H1 (cell line): ENCODE results near the gene GALNT9. TPM values are rescaled to one million over a fixed set of nuclear protein-coding genes. Genes with fewer than 3 reads are reported as not detected.
A peak's percentile ranks its signal among the peaks of the same experiment; 100 is the strongest.

Experiments
- CTCF ChIA-PET: fragments of 300-600 bp; sonication (Branson Sonifier 250); formaldehyde crosslinking; loops from one replicate; lab custom pipeline; 2021; ENCODE audit not compliant: partially characterized antibody; lab: Charles Lee
- POLR2A ChIA-PET: fragments of 300-600 bp; sonication (Branson Sonifier 250); formaldehyde crosslinking; loops from one replicate; lab custom pipeline; 2021; ENCODE audit warnings: inconsistent platforms; ENCODE audit not compliant: partially characterized antibody; lab: Charles Lee
- DNase-seq, 2 experiments: peaks; one replicate each; pipeline versions ENCODE4 v3.0.0 to v3.0.0-alpha.2; 2010 to 2022; ENCODE audit warnings: low spot score in 2 of 2, low read depth in 1 of 2, mixed read lengths in 1 of 2
- FAIRE-seq: peaks from 2 replicates; lab custom pipeline; 2011; peaks lifted over from hg19 to GRCh38; lab: Jason Lieb, UNC
- H2AFZ ChIP-seq: 2 replicates; pipeline ENCODE4 v1.8.1; 2012; ENCODE audit warnings: low read length, inconsistent platforms
- H2AK5ac ChIP-seq: 2 replicates; pipeline ENCODE4 v1.6.1; 2013; ENCODE audit warnings: low read depth, low read length
- H2BK120ac ChIP-seq: replicated peaks from 2 replicates; pipeline ENCODE3; 2013; ENCODE audit warnings: low read depth, low read length, inconsistent platforms
- H2BK12ac ChIP-seq: 2 replicates; pipeline ENCODE4 v1.6.1; 2013; ENCODE audit warnings: low read depth, low read length
- H2BK15ac ChIP-seq: 2 replicates; pipeline ENCODE4 v1.6.1; 2013; ENCODE audit warnings: low read length
- H2BK20ac ChIP-seq: 2 replicates; pipeline ENCODE4 v1.6.1; 2013; ENCODE audit warnings: low read length
- H2BK5ac ChIP-seq: 2 replicates; pipeline ENCODE4 v1.6.1; 2013; ENCODE audit warnings: low read depth, low read length
- H3K14ac ChIP-seq: 2 replicates; pipeline ENCODE4 v1.6.1; 2013; ENCODE audit warnings: inconsistent platforms; ENCODE audit not compliant: insufficient read length
- H3K18ac ChIP-seq: 2 replicates; pipeline ENCODE4 v1.6.1; 2013; ENCODE audit warnings: low read length; ENCODE audit errors: extremely low read depth
- H3K23ac ChIP-seq: 2 replicates; pipeline ENCODE4 v1.6.1; 2013; ENCODE audit warnings: inconsistent platforms; ENCODE audit not compliant: insufficient read length
- H3K23me2 ChIP-seq: 2 replicates; pipeline ENCODE4 v1.6.1; 2013; ENCODE audit warnings: low read depth, low read length
- H3K27ac ChIP-seq: 2 replicates; pipeline ENCODE4 v1.6.1; 2011; ENCODE audit warnings: low read depth, low read length, inconsistent platforms
- H3K27me3 ChIP-seq, 4 experiments: replicated peaks in 1 of 4; 1 replicate in 1 of 4; 2 replicates in 3 of 4; pipeline versions ENCODE4 v1.6.1 to v1.8.1; 2011 to 2013; ENCODE audit warnings: low read length in 3 of 4, mild to moderate bottlenecking in 3 of 4, inconsistent platforms in 2 of 4, mixed read lengths in 2 of 4, moderate library complexity in 1 of 4; ENCODE audit not compliant: control insufficient read depth in 3 of 4, insufficient read depth in 3 of 4; ENCODE audit errors: extremely low read depth in 1 of 4
- H3K36me3 ChIP-seq, 4 experiments: 2 replicates each; pipeline versions ENCODE4 v1.6.1 to v1.8.1; 2011 to 2013; ENCODE audit warnings: mild to moderate bottlenecking in 4 of 4, low read length in 3 of 4, moderate library complexity in 2 of 4, control low read depth in 1 of 4, inconsistent platforms in 1 of 4; ENCODE audit not compliant: insufficient read depth in 4 of 4, control insufficient read depth in 2 of 4
- H3K4ac ChIP-seq: replicated peaks from 2 replicates; pipeline ENCODE3; 2013; ENCODE audit warnings: low read length, low read depth, mixed read lengths, inconsistent platforms; ENCODE audit not compliant: insufficient read length
- H3K4me1 ChIP-seq, 4 experiments: replicated peaks in 1 of 4; 1 replicate in 1 of 4; 2 replicates in 3 of 4; pipeline versions ENCODE4 v1.6.1 to v1.8.1; 2011 to 2013; ENCODE audit warnings: low read length in 3 of 4, inconsistent platforms in 2 of 4, mixed read lengths in 1 of 4; ENCODE audit not compliant: insufficient read depth in 4 of 4, control insufficient read depth in 3 of 4
- H3K4me2 ChIP-seq, 2 experiments: 2 replicates each; pipeline versions ENCODE4 v1.6.1 to v1.8.1; 2011 to 2013; ENCODE audit warnings: low read depth in 2 of 2, low read length in 2 of 2, control low read depth in 1 of 2, inconsistent platforms in 1 of 2, mild to moderate bottlenecking in 1 of 2; ENCODE audit not compliant: insufficient read depth in 1 of 2
- H3K4me3 ChIP-seq, 4 experiments: fragments of 200-600, 300-600 bp in 1 of 4; sonication (generic), shearing (Covaris generic), sonication (Bioruptor Twin) in 1 of 4; 2 replicates each; pipeline versions ENCODE4 v1.5.1 to v1.8.1; 2011 to 2016; ENCODE audit warnings: low read length in 4 of 4, low read depth in 3 of 4, control low read depth in 2 of 4, inconsistent platforms in 2 of 4, mild to moderate bottlenecking in 2 of 4, mixed read lengths in 1 of 4, moderate library complexity in 1 of 4; ENCODE audit not compliant: insufficient read depth in 2 of 4; ENCODE audit errors: extremely low read depth in 1 of 4
- H3K56ac ChIP-seq: replicated peaks from 2 replicates; pipeline ENCODE3; 2013; ENCODE audit warnings: low read depth, mild to moderate bottlenecking, mixed read lengths, low read length, inconsistent platforms; ENCODE audit not compliant: insufficient read length
- H3K79me1 ChIP-seq: 2 replicates; pipeline ENCODE4 v1.6.1; 2013; ENCODE audit warnings: low read depth, low read length, control low read depth
- H3K79me2 ChIP-seq, 2 experiments: 2 replicates each; pipeline versions ENCODE4 v1.6.1 to v1.8.1; 2012 to 2013; ENCODE audit warnings: low read length in 2 of 2, mild to moderate bottlenecking in 2 of 2, inconsistent platforms in 1 of 2; ENCODE audit not compliant: insufficient read depth in 2 of 2, control insufficient read depth in 1 of 2
- H3K9ac ChIP-seq, 4 experiments: replicated peaks in 1 of 4; 1 replicate in 1 of 4; 2 replicates in 3 of 4; pipeline versions ENCODE4 v1.6.1 to v1.8.1; 2011 to 2013; ENCODE audit warnings: low read depth in 3 of 4, low read length in 3 of 4, control low read depth in 2 of 4, mild to moderate bottlenecking in 2 of 4, moderate library complexity in 2 of 4, inconsistent platforms in 1 of 4; ENCODE audit errors: extremely low read depth in 1 of 4
- H3K9me3 ChIP-seq, 2 experiments: 2 replicates each; pipeline versions ENCODE4 v1.6.1 to v1.8.1; 2012 to 2013; ENCODE audit warnings: mild to moderate bottlenecking in 2 of 2, moderate library complexity in 2 of 2, control low read depth in 1 of 2, inconsistent platforms in 1 of 2, low read depth in 1 of 2, low read length in 1 of 2, mixed read lengths in 1 of 2; ENCODE audit not compliant: insufficient read depth in 2 of 2
- H4K20me1 ChIP-seq, 2 experiments: replicated peaks in 1 of 2; 2 replicates each; pipeline versions ENCODE3 to v1.8.1; 2011 to 2013; ENCODE audit warnings: inconsistent platforms in 2 of 2, low read length in 2 of 2, mild to moderate bottlenecking in 1 of 2; ENCODE audit not compliant: insufficient read depth in 2 of 2, control insufficient read depth in 1 of 2
- H4K5ac ChIP-seq: 2 replicates; pipeline ENCODE4 v1.6.1; 2013; ENCODE audit warnings: low read length, low read depth, mixed read lengths, inconsistent platforms; ENCODE audit not compliant: insufficient read length
- H4K8ac ChIP-seq: 2 replicates; pipeline ENCODE4 v1.8.0; 2013; ENCODE audit warnings: mild to moderate bottlenecking, moderate library complexity, low read length, inconsistent platforms; ENCODE audit not compliant: insufficient read depth; ENCODE audit errors: extremely low read depth
- H4K91ac ChIP-seq: replicated peaks from 2 replicates; pipeline ENCODE3; 2013; ENCODE audit warnings: low read length, mixed read lengths, inconsistent platforms; ENCODE audit not compliant: insufficient read length
- BCL11A ChIP-seq, 2 experiments: IDR thresholded peaks; one replicate each; pipeline ENCODE4 v1.6.1; 2011; ENCODE audit warnings: low read depth in 2 of 2, low read length in 2 of 2, mild to moderate bottlenecking in 2 of 2
- WGBS, 2 experiments: shearing (Covaris generic) in 1 of 2; methylation state at CpG; one replicate each; pipeline versions ENCODE4 v1.1.6 to v1.1.7; 2013 to 2015; ENCODE audit warnings: low lambda C conversion rate in 2 of 2, mixed read lengths in 2 of 2, inconsistent platforms in 1 of 2, low coverage in 1 of 2, missing lambda C conversion rate in 1 of 2; ENCODE audit not compliant: insufficient replicate concordance in 2 of 2, insufficient coverage in 1 of 2, insufficient read length in 1 of 2; ENCODE audit errors: extremely low coverage in 1 of 2, missing lambda C conversion rate in 1 of 2; 5-methylcytosine and 5-hydroxymethylcytosine counted together
- polyA plus RNA-seq, 7 experiments: library from polyadenylated mRNA; depleted of rRNA in 3 of 7; stranded (reverse) in 5 of 7; unstranded in 2 of 7; fragments of >200 nt in 5 of 7; fragments of 200-250 nt in 2 of 7; gene quantifications; 1 replicate in 5 of 7; 2 replicates in 1 of 7; 4 replicates in 1 of 7; pipeline versions ENCODE4 v1.2.1 to v1.2.3, GENCODE V29; 2011 to 2013; ENCODE audit warnings: missing spikeins in 2 of 7, mixed read lengths in 2 of 7
- total RNA-seq: library from RNA; stranded (reverse); fragmentation: NEBNext Ultra II Directional; extraction: Animal tissue kit (Norgen Biotek cat#: 25700); gene quantifications from 2 replicates; pipeline ENCODE4 v1.2.1, GENCODE V29; 2021

GALNT9 gene
- total and polyA plus RNA-seq, 2 of the 8 experiments (the other 6 are each of a cell fraction or from before 2014, with no cell fraction given), result 2.0 to 3.6 TPM

DNA sequence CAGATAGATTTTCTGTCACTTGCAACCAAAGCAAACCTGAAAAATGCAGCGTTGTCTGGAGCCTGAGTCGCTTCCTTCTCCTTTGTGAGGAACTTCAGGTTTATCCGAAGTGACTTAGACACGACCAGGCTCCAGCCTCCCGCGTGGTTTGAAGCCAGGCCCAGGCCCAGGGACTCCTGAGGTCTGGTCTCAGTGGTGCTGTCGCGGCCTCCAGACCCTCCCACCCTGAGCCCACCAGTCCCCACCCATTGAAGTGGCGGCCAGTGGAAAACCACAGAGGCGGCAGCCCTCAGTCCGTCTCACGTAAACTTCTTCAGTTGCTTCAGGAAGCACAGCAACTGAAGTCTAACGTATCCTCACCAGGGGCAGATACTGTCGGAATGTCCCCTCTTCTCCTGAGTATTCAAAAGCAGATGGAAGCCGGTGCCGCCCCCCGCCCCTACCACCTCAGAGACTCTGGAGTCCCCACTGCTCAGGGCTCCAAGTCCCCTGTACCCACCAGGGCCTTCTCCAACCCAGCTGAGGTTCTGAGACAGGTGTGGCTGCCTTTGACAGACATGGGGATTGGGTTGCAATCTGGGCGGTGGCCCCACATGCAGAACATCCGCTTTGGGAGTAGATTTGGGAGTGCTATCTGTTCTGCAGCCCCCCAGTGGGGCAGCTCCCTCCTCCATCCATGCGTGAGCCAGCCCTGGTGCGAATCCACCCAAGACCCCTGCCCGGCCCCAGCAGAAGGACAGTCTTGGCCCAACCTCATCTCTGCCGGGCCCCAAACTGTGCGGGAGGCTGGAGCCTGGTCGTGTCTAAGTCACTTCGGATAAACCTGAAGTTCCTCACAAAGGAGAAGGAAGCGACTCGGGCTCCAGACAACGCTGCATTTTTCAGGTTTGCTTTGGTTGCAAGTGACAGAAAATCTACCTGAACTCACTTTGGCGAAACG lies 26.6 kb upstream of the GALNT9 start:
- FAIRE-seq (no peak), DNase-seq (no peak)
- Histone ChIP-seq H3K23me2 (no peaks in the 10 kb centered on the region), H4K5ac (no peak overlapping the region), H4K20me1 (no peaks in the 10 kb centered on the region), H2BK120ac (no peak overlapping the region), H3K14ac (no peak overlapping the region), H4K8ac (no peak overlapping the region), H3K79me1 (no peaks in the 10 kb centered on the region), H3K9me3 (peaks cover 0 to 28% of the 10 kb centered on the region in 2 experiments; a peak in 2 of 4 replicates), H2BK12ac (0 out of 2 replicates have a peak overlapping the region, but pooled peaks have one; percentile 9), H3K36me3 (no peaks in the 10 kb centered on the region), H2BK5ac (no peak overlapping the region; the same call in 1 of the 2 replicates), H2AK5ac (no peak overlapping the region), H3K4ac (no peak overlapping the region), H4K91ac (no peak overlapping the region), H3K4me3 (no peak overlapping the region), H3K27me3 (peaks cover 0 to 29% (median 18%) of the 10 kb centered on the region in 4 experiments; a peak in 4 of 7 replicates), H2BK15ac (no peak overlapping the region), H3K9ac (no peak overlapping the region; a peak in 1 of 7 replicates), H3K4me1 (peaks cover 0 to 13% (median 7%) of the 10 kb centered on the region in 4 experiments; a peak in 4 of 7 replicates), H3K79me2 (no peaks in the 10 kb centered on the region), H3K4me2 (no peak overlapping the region), H3K23ac (no peak overlapping the region), H3K56ac (no peak overlapping the region), H3K27ac (no peak overlapping the region), H2AFZ (no peak overlapping the region), H3K18ac (no peak overlapping the region; the same call in 1 of the 2 replicates), H2BK20ac (no peak overlapping the region)
- no peak for TF ChIP-seq BCL11A (IDR thresholded peaks at IDR 0.05; ENCODE audit: low read depth in 2 of 2, low read length in 2 of 2)
- POLR2A ChIA-PET, result interaction anchor here (0.9 kb wide), 2 partner anchors 32 to 119 kb away, joined by 3 read pairs; no protein-coding TSS in a partner anchor
- 86% methylated on average over 29 of the region's 31 CpGs; no CpG with 5 or more reads in 1 of the 2 experiments for WGBS, 2 experiments
- CTCF ChIA-PET, result interaction anchor here (1.1 to 3.5 kb wide), 4 partner anchors 13 to 105 kb away, joined by 3 to 17 read pairs (median 3); no protein-coding TSS in a partner anchor
